GM18502 (cell line): ENCODE results near the gene AGR3.
"Not testable (repeated sequence)": the region's sequence is repeated elsewhere in the genome, so short reads cannot be mapped to it uniquely, and the experiment has no call there.

Experiments
- ATAC-seq: cut with Tn5 transposase; IDR thresholded peaks from one replicate; pipeline ENCODE4 v1.9.1; 2021; ENCODE audit warnings: mild to moderate bottlenecking; ENCODE audit not compliant: unreplicated experiment, poor library complexity

AGR3 gene

GRCh38 chr7:16891874-16892643 lies 10.3 kb upstream of the AGR3 start:
- ATAC-seq: no peak

DNA sequence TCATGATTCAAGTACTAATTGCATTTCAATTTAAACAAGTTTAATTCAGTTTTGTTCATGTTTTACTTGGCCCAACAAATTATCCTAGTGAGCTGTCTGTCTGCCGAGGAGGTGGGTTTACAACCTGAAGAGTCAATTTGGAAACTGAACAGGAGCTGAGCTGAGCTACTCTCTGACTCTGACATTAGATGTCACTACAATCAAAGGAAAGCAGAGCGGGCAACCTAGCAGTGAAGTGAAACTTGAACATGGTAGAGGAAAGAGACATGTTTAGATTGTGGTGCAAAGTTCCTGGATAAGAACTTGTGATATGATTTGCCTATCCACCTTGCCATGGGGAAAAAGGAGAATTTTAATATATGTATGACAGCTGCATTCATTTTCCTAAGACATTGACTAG lies 9.6 kb upstream of the AGR3 start:
- ATAC-seq: peak; percentile 69

DNA sequence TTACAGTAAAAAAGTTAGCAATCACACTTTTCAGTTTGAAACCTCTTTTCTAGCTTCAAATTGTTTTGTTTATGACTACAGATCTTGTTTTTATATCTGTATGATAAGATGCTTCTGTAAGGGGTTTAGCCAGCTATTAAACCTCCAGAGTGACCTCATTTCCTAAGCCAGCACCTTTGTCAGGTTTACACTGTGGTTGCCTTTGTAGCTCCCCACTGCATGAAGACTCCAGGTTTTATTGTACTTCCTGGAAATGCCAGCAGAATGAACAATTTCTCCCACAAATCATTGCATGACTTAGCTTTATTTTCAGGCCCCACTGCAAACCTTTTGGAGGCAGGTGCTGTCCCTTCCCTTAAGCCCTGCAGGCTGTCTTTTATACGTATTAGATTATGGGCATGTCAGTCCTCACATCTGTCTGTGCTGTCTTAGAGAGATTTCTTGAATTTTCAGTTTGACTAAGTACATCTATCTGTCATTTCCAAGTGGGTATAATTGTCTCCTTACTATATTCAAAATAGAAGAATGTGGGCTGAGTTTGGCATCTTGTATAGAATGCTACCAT lies 8.2 kb upstream of the AGR3 start:
- ATAC-seq: no peak

GRCh38 chr7:16889305-16889704 lies 7.5 kb upstream of the AGR3 start:
- no peak for ATAC-seq

GRCh38 chr7:16883918-16884317 lies 2.1 kb upstream of the AGR3 start:
- ATAC-seq: no peak

- no peak for ATAC-seq
Observed at GRCh38 chr7:16880554-16880953, 1.2 kb downstream of the AGR3 start.

DNA sequence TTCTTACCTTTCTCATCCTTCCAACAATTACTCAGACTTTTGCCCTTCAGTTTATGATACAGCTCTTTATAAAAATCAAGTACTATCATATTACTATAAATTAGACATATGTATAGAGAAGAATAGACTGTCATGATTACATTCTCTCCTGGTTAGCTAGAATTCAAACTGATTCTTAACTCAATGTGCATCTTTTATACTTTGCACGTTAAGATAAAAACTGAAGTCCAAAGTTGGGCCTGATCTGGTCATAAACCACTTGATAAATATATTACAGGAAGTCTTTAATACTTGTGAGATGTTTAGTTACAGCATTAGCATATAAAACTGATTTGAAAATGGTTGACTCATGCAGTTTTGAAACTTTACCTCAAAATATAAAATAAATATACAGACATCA lies 2.6 kb downstream of the AGR3 start:
- no peak for ATAC-seq

GRCh38 chr7:16875861-16876260 lies 5.9 kb downstream of the AGR3 start:
- ATAC-seq: no peak

GRCh38 chr7:16874066-16874465 lies 7.7 kb downstream of the AGR3 start:
- no peak for ATAC-seq

GRCh38 chr7:16867328-16867727 lies 14.5 kb downstream of the AGR3 start:
- no peak for ATAC-seq

DNA sequence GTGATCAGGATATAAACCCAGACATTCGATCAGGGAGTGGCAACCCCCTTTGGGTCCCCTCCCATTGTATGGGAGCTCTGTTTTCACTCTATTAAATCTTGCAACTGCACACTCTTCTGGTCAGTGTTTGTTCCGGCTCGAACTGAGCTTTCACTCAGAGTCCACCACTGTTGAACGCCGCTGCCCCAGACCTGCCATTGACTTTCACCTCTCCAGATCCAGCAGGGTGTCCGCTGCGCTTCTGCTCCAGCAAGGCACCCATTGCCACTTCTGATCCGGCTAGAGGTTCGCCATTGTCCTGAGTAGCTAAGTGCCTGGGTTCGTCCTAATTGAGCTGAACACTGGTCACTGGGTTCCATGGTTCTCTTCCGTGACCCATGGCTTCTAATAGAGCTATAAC lies 28.6 kb downstream of the AGR3 start:
- ATAC-seq: not testable (repeated sequence)

- no peak for ATAC-seq
Observed at GRCh38 chr7:16851829-16852228, 30.0 kb downstream of the AGR3 start.

GRCh38 chr7:16850614-16851466 lies 30.9 kb downstream of the AGR3 start:
- ATAC-seq: no peak

DNA sequence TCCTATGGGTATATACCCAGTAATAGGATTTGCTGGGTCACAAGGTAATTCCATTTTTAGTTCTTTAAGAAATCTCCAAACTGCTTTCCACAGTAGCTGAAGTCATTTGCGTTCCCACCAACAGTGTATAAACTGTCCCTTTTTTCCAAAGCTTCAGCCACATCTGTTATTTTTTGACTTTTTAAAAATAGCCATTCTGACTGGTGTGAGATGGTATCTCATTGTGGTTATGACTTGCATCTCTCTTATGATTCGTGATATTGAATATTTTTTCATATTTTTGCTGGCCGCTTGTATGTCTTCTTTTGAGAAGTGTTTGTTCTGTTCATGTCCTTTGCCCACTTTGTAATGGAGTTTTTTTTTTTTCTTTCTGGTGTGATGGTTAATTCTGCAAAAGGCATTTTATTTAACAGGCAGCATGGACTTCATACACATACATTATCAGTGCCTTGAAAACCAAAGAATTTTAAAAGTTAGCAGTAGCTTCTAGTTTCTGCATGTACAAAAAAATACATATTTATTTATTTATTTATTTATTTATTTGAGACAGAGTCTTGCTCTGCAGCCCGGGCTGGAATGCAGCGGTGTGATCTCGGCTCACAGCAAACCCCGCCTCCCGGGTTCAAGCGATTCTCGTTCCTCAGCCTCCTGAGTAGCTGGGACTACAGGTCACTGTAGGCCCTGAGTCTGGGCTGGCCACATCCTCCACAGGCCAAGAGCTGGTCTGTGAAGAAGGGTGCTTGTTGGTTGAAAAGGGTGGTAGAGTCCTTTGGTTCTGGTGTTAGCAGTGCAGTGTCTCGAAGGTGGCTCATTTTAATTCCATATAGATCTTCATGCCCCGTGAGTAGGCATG lies 32.3 kb downstream of the AGR3 start:
- ATAC-seq: no peak

DNA sequence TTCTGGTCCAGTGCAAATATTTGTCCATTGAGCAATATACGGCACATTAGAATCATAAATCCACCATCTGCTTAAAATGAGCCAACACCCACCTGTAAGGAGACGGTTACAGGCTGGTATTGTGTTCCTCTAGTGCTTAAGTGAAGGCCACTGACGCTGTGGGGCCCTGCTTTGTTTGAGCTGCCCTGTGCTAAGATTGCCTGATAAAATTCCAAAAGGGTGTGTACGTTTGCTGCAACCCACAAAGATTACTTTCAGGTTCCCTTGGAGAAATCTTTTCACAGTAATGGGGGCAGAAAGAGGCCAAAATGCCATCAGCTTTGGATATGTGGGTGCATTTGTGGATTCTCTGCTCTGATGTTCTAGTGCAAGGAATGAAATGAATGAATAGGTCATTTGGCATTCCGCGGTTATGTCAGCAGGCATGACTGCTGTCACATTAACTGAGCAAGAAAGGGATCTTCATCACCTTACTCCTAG lies 34.4 kb downstream of the AGR3 start:
- no peak for ATAC-seq

DNA sequence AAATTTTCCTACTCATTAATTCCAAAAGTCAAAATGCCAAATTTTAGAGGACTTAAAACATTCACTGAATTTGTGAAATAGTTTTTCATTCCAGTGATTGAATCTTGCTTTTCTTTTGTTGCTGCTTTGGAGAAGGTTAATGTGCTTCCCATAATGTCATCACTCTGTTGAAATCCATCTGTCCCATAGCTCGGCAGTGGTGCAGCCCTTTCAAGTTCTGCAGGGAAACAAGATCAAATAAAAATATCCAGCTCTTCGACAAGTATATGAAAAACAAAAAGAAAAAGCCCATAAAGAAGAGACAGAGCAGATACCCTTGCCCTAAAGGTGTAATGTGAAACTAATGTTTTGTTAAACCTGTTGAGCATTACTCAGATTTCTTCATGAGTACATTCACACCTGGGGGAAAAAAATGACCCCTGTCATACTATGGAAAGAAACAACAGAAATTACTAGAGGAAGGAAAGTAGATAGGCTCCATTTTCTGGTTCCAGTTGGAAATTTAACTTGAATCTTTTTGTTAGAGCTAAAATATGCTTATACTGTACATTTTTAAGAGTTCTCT lies 35.1 kb downstream of the AGR3 start:
- ATAC-seq: no peak

DNA sequence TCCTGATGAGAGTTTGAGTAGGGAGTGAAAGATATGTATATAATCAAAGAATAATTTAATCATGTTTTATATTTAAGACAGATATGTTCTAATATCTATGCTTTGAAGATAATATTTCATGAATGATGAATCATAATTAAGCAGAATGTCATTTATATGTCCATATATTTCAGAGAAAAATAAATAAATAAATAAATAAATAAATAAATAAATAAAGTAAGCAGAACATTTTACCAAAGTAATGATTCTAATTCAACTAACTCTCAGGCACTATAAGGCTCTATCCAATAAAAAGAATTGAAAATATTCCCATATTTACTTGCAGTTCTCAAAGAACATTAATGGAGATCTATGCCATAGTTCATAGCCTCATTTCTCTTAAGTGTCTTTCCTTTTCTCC lies 36.0 kb downstream of the AGR3 start:
- ATAC-seq: no peak

GRCh38 chr7:16841681-16842080 lies 40.1 kb downstream of the AGR3 start:
- no peak for ATAC-seq

DNA sequence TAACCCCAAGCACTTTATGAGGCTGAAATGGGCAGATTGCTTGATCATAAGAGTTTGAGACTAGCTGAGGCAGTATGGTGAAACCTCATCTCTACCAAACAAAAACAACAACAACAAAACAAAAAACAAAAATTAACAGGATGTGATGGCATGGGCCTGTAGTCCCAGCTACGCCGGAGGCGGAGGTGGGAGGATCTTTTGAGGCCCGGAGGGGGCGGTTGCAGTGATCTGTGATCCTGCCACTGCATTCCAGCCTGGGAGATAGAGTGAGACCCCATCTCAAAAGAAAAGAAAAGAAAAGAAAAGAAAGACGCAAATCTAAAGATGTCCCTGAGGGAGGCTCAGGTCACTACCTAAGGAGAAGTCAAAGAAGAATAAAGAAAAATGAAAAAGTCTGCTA lies 41.7 kb downstream of the AGR3 start:
- no peak for ATAC-seq

GRCh38 chr7:16839646-16840045 lies 42.1 kb downstream of the AGR3 start:
- no peak for ATAC-seq
